ENCODE data around the gene ZBED1.

The ZBED1 gene

GRCh38 chrX:2503591-2504500 is 3.1 kb upstream of the ZBED1 start:
- H3K27me3 ChIP-seq (ENCODE audit: insufficient read depth, poor library complexity, severe bottlenecking), result no peaks in the 10 kb centered on the region
- TF ChIP-seq CTCF (IDR thresholded peaks at IDR 0.05; ENCODE audit: insufficient read depth, low read length), result no peak
- TF ChIP-seq GABPA (IDR thresholded peaks at IDR 0.05; ENCODE audit: low read depth), result no peak
- TF ChIP-seq SPI1 (IDR thresholded peaks at IDR 0.05; ENCODE audit: borderline replicate concordance, low read depth), result no peak
- H3K27ac ChIP-seq (replicated peaks), result no peak overlapping the region
- DNase-seq (ENCODE audit: low read depth in 1 of 2, low spot score in 1 of 2), result no peak
- no peak overlapping the region for H3K4me3 ChIP-seq (replicated peaks; ENCODE audit: insufficient read depth, low read length)

- H3K27me3 ChIP-seq (ENCODE audit: insufficient read depth, poor library complexity, severe bottlenecking), result no peaks in the 10 kb centered on the region
- DNase-seq (ENCODE audit: low read depth in 1 of 2, low spot score in 1 of 2), result no peak
- H3K4me3 ChIP-seq (replicated peaks; ENCODE audit: insufficient read depth, low read length), result no peak overlapping the region
- no peak overlapping the region for H3K27ac ChIP-seq (replicated peaks)
- TF ChIP-seq SPI1 (IDR thresholded peaks at IDR 0.05; ENCODE audit: borderline replicate concordance, low read depth) (no peak), REST (IDR thresholded peaks at IDR 0.05; ENCODE audit: insufficient replicate concordance, low read depth) (no peak), POLR2AphosphoS5 (IDR thresholded peaks at IDR 0.05; ENCODE audit: low read depth) (no peak)
Observed at GRCh38 chrX:2502668-2503519, 2.1 kb upstream of the ZBED1 start.

GRCh38 chrX:2502120-2502667 is 1.4 kb upstream of the ZBED1 start:
- H3K27me3 ChIP-seq (ENCODE audit: insufficient read depth, poor library complexity, severe bottlenecking), result no peaks in the 10 kb centered on the region
- TF ChIP-seq SPI1 (IDR thresholded peaks at IDR 0.05; ENCODE audit: borderline replicate concordance, low read depth) (no peak), POLR2AphosphoS5 (IDR thresholded peaks at IDR 0.05; ENCODE audit: low read depth) (no peak)
- H3K4me3 ChIP-seq (replicated peaks; ENCODE audit: insufficient read depth, low read length), result no peak overlapping the region
- H3K27ac ChIP-seq (replicated peaks), result no peak overlapping the region
- DNase-seq (ENCODE audit: low read depth in 1 of 2, low spot score in 1 of 2), result no peak

- H3K27ac ChIP-seq (replicated peaks), result no peak overlapping the region
- no peaks in the 10 kb centered on the region for H3K27me3 ChIP-seq (ENCODE audit: insufficient read depth, poor library complexity, severe bottlenecking)
- no peak for TF ChIP-seq CTCF (IDR thresholded peaks at IDR 0.05; ENCODE audit: insufficient read depth, low read length)
- no peak for TF ChIP-seq SPI1 (IDR thresholded peaks at IDR 0.05; ENCODE audit: borderline replicate concordance, low read depth)
- no peak for TF ChIP-seq GABPA (IDR thresholded peaks at IDR 0.05; ENCODE audit: low read depth)
- no peak for TF ChIP-seq POLR2AphosphoS5 (IDR thresholded peaks at IDR 0.05; ENCODE audit: low read depth)
- TF ChIP-seq REST (IDR thresholded peaks at IDR 0.05; ENCODE audit: insufficient replicate concordance, low read depth), result no peak
- DNase-seq (ENCODE audit: low read depth in 1 of 2, low spot score in 1 of 2), result no peak
- no peak overlapping the region for H3K4me3 ChIP-seq (replicated peaks; ENCODE audit: insufficient read depth, low read length)
Observed at GRCh38 chrX:2501559-2502102, 855 bp upstream of the ZBED1 start.
